GM10847 (cell line): ENCODE results near the gene NEMP2.

ENCODE experiments used
- POLR2A ChIP-seq: IDR thresholded peaks from 2 replicates; pipeline ENCODE4 v1.6.1; 2011; ENCODE audit not compliant: insufficient read length; ENCODE audit errors: extremely low read depth

The NEMP2 gene

GRCh38 chr2:190537765-190538164, 3.2 kb upstream of the NEMP2 start:
- TF ChIP-seq POLR2A, result no peak

- TF ChIP-seq POLR2A, result no peak
These were observed 1.1 kb upstream of the NEMP2 start for GRCh38 chr2:190535586-190535985.

- TF ChIP-seq POLR2A, result no peak
These were observed 558 bp upstream of the NEMP2 start for GRCh38 chr2:190535121-190535439.

GRCh38 chr2:190533968-190534309, 583 bp downstream of the NEMP2 start:
- TF ChIP-seq POLR2A, result no peak

GRCh38 chr2:190533175-190533967, 1.2 kb downstream of the NEMP2 start:
- no peak for TF ChIP-seq POLR2A

- TF ChIP-seq POLR2A, result no peak
These were observed 1.9 kb downstream of the NEMP2 start for GRCh38 chr2:190532581-190532980.

- no peak for TF ChIP-seq POLR2A
These were observed 4.1 kb downstream of the NEMP2 start for GRCh38 chr2:190530248-190530900.

- TF ChIP-seq POLR2A, result no peak
These were observed 4.9 kb downstream of the NEMP2 start for GRCh38 chr2:190529486-190530247.

- no peak for TF ChIP-seq POLR2A
These were observed 6.0 kb downstream of the NEMP2 start for GRCh38 chr2:190528521-190529001.

GRCh38 chr2:190527918-190528317, 6.6 kb downstream of the NEMP2 start:
- no peak for TF ChIP-seq POLR2A

GRCh38 chr2:190527214-190527613, 7.3 kb downstream of the NEMP2 start:
- TF ChIP-seq POLR2A, result no peak

GRCh38 chr2:190526105-190526750, 8.3 kb downstream of the NEMP2 start:
- no peak for TF ChIP-seq POLR2A

- no peak for TF ChIP-seq POLR2A
These were observed 9.6 kb downstream of the NEMP2 start for GRCh38 chr2:190524928-190525327.

GRCh38 chr2:190519975-190520767, 14.4 kb downstream of the NEMP2 start:
- no peak for TF ChIP-seq POLR2A

- TF ChIP-seq POLR2A, result no peak
These were observed 17.1 kb downstream of the NEMP2 start for GRCh38 chr2:190517468-190517867.
